Measurements from ENCODE around the gene PKD1.

DNA sequence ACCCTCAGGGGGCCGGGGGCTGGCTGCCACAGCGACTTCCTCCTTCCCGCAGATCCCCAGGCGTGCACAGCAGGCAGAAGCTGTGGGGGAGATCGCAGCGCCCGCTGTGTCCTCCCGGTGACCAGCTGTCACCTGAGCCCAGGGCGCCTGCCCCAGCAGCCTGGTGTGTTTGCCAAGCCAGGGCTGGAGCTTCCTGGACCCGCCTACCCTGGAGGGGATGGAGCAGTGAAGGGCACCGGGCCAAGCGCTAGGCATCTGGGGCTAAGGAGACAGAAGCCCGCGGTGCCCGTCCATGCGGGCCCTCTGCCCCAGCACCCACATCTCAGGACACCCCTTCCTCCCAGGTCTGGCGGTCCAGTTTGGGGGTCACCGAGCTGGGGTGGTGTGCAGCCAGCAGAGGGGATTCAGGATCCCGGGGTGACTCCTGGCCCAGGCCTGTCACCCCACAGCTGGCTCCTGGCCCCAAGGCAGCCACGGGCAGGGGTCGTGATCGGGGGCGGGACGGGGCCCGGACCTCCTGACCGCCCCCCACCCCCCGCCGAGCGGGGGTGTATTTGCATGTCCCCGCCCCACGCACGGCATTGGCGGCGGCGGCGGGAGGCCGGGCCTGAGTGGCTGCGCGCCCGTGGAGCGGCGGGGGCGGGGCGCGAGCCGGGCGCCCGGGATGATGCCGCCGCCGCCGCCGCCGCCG, 12.4 kb upstream of the PKD1 start, which contains the start of gene RAB26:
- TF ChIP-seq POLR2AphosphoS5 (IDR thresholded peaks at IDR 0.05; ENCODE audit: low read depth, low read length): no peak
- TF ChIP-seq POLR2A (IDR thresholded peaks at IDR 0.05; ENCODE audit: low read depth, low read length): no peak

Measured in GM12892 (cell line).